GM21529 (cell line): ENCODE results near the gene TNNC1.

Experiments used
- ATAC-seq: cut with Tn5 transposase; IDR thresholded peaks from one replicate; pipeline ENCODE4 v1.9.1; 2021; ENCODE audit not compliant: unreplicated experiment

TNNC1 gene

DNA sequence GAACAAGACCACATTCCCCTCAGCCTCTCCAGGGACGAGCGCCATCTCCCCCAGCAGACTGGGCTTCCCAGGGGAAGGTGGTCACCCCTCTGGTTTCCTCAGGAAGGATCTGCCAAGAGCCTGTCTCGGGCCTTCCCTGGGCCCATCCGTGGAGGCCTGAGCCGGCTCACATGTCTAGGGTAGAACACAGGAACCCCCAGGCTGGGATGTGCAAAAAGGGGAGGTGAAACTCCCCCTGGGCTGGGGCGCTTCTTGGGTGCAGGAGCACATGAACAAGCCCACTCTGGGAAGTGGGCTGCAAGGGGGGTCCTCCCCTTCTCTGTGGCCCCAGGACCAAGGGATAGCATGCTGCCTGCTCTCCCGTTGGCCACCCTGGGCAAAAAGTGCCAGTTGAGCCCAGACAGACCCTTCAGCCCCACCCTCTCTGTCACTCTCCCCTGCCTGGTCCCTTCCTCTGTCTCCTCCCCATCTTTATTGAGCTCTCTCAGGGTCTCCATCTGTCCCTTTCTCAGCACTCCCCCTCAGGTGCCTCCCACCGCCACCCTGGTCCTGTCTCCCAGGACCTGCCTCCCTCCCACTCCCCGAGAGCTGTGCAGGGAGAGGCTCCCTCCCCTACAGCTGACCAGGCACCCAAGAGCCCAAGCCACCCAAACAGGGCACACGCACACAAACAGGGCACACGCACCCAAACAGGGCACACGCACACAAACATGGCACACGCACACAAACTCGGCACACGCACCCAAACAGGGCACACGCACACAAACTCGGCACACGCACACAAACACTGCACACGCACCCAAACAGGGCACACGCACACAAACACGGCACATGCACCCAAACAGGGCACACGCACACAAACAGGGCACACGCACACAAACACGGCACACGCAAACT, 9.8 kb downstream of the TNNC1 start:
- no peak for ATAC-seq

DNA sequence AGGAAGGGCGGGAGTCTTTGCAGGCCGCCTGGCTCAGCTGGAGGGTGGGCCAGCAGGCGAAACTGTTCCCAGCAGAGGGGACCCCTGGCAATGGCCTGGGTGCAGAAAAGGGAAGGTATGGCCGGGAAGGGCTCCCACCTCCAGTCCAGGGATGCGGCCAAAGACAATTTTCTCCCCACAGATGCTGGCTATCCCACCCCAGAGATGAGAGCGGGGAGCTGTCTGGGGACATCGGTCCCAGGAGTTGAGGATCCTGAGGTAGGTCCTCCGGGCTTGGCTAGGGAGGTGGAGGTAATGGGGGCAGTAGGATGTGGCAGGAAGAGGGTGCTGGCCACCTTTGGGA, 10.6 kb downstream of the TNNC1 start:
- ATAC-seq, result no peak

DNA sequence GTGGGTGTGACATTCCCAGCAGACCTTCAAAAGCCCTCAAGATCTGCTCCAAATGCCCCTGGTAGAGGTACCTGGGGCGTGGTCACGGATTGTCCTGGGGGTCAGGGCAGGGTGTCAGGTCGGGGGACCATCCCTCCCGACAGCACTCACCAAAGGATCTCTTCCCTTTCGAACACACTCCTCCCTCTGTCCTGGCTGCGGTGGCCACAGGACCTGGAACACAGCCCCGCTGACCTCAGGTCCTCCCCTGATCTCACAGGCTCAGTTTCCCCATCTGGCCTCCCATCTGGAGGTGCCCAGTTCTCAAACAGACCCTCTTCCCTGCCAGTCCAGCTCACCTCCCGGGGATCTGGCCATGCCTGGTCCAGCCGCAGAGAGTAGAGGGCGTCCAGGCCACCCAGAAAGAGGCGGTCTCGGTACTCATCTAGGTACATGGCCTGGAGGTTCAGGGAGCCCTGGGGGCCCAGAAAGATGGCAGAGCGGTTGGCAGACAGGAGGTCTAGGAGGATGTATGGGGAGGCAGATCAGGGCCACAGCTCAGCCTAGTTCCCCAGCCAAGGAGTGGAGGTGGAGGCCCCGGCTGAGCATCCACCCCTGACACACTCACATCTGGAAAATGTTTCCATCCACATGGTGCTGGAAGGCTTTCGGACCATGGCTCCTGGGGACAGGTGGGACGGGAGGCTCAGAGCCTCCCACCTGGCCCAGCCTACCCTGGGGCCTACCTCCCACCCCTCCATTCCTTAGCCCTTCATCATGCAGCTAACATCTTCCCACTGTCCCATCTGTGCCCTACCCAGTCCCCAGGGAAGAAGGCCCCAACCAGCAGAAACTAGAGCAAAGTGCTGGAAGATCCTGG, 11.2 kb downstream of the TNNC1 start:
- ATAC-seq, result no peak

DNA sequence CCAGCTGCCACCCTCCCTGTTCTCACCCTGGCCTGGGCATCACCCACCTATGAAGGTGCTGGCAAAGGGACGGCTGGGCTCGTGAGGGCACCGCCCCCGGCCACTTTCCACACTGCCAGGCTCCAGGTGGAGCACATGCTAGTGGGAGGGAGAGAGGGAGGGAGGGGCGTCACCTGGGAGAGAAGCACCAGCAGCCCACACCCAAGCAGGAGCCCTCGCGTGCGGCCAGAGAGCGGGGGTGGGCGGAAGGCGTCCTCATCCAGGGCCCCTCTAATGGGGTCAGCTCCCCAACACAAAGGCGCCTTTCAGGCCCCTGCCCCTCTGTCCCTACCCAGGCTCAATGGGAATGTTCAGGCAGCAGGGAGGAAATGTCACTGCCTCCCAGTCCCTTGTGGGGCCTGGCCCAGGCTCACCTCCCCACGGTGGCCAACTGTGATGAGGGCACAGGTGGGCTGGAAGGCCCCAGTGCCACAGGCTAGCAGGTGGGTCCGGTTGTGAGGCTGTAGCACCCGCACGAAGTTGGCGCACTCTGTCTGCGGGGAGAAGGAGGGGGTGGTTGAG, 12.0 kb downstream of the TNNC1 start:
- no peak for ATAC-seq

DNA sequence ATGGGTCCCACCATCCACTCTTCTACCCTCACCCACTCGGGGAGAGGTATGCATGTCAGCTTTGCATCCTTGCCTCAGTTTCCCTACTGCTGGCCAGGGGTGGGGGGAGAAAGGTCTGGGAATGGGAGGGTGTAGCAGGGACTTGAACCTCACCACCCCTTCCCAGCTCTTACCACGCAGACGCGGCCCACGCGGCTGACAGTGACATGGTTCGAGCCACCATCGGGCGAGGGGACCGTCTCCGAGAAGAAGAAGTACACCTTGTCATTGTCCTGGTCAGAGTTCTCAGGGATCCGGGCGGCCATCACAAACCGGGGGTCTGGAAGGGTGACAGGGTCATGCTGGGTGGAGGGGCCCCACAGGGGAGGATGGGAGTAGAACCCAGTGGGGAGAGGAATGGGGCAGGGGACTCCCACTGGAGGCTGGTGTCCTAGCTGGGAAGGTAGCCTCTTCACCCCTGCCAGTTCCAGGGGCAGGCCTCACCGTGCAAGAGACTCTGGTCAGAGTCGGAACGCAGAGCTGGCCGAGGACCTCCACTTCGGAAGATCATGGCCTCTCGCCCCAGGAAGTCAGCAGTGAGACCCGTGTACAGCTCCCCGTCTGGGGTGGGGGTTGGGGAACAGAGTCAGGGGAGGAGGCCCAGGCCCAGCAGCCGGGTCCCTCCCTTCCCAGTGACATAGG, 12.6 kb downstream of the TNNC1 start:
- no peak for ATAC-seq

DNA sequence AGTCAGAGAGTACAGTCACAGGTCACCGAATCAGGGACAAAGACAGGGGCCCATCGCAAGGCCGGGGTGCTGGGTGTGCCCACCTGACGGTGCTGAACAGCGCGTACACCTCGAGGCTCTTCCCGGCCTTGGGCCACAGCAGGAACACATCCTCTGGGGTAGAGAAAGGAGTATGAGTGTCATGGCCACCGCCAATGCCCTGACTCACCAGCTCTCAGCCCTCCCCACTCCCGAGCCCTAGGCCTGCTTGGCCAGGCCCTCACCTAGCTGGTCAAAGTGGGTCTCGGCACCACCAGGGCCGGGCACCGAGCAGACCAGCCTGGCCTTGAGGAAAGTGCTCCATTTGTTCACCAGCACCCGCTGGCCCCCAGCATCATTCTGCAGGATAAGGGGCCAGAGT, 13.2 kb downstream of the TNNC1 start:
- ATAC-seq, result no peak

DNA sequence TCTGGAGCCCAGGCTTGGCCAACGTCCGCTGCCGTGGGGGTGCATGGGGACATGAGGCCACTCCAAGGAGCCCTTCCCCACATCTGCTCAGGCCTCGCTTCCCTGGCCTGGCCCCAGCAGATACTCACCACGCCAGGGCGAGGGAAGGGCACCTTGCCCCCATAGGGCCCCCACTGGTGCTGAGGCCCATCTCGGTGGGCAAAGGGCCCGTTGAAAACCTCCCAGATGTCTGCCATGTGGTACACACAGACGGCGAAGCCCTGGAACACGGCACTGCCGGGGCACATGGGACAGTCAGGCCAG, 13.6 kb downstream of the TNNC1 start:
- no peak for ATAC-seq

DNA sequence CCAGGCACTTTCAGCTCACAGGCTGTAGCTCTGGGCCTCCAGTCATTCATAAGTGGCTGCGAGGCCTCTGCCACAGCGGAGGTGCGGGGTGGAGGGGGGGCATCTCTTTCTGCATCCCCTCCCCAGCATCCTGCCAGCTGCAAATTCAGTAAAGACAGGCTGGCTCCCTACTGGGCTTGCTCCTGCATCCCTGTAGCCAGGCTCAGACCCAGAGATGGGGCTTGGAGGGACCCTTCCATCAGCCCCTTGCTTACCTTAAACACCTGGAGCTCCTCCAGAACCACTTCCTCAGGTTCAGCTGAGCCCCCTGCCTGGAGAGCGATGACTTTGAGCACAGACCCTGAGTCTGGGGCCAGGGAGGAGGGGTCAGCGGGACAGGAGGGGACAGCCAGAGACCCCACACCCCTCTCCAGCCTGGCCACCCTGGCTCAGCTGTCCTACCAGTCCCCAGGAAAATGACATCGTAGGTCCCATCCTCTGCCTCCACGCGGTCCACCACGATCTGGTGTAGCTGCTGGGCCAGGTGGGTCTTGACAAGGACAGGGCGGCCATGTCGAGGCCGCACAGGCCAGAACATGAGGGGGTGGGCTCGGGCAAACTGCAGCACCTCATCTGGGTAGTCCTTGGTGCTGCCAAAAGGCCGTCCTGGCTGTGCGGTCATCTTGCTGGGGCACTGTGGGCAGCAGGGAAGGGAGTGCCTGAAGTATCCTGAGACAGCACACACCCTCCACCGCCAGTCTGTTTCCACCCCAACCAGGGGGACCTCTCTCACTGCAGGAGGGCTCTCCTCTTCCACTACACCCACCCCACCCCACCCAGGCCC, 14.2 kb downstream of the TNNC1 start:
- ATAC-seq, result no peak

DNA sequence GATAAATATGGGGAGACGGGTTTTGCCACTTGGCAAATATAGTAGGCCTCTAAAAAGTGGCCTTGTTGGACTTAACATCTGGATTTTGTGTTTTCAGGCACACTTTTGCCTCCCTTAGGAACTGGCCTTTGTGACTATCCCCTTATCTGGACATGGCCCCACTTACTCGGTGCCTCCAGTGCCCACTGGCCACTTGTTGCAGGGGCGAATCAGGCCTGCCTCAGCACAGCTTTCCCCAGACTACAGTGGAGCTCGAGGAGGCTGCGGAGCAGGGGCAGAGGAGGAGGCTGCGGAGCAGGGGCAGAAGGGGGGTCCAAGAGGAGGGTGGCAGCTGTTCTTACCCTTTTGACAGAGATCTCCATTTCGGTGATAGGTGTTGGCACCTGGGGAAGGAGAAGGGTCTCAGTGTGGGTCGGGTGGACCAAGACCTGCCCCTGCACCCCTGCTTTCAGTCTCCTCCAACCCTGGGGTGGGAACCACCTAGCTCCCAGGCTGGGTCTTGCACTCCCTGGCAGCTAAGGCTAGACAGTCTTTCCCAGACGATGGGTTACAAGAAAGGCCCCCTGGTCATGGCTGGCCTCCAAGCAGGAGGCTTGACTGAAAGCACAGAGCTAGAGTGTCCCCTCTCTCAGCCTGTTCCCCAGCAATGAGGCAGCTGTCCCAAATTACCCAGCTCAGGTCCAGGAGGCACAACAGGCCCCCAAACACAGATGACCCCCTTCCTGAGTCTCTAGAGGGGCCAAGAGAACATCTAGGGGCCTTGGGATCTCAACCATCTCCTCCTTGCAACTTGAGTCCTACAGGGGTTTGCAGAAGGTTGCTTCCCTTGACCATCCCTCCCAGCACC, 15.0 kb downstream of the TNNC1 start:
- no peak for ATAC-seq

DNA sequence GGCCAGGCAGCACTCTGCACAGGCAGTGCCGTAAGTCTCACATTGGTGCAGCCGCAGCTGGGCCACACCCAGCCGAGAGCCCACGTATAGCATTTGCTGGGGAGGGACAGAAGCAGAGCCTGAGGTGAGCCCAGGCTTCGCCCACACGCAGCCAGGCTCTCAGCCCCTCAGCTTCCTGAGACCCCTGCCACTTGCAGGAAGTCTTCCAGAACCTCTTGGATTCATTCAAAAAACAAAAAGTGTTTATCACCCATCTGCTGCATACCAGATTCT, 15.8 kb downstream of the TNNC1 start:
- ATAC-seq, result no peak

DNA sequence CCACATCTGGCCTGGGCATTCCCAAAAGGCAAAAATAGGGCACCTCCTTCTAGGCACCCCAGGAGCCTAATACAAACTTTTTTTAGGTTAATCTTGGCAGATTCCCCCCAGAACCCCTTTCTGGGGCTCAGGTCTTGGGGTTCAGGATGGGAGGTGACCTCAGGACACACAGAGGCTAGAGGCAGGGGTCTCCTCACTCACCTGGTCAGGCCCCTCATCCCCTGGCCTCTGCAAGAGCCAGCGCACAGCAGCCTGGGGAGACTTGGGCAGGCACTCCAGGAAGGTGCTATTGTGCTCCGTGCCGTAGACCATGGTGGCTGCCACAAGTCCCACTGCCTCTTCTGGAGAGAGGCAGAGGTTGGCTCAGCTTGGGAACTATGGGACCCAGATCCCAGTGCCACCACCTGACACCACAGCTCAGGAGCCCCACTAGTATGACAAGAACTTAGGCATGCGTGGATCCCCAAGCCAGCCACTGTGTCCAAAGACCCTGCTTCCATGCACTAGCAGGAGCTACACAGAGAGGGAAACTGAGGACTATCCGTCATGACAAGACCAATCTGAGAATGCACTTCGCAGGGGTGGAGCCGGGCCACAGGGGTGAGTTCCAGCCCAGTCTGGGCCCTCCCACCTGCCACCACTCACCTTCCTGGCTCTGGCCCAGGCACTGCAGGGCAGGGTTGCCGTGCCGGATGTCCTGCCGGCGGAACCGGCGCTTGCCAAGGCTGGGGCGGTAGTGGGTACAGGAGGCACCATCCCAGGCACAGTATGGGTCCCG, 16.3 kb downstream of the TNNC1 start:
- ATAC-seq, result no peak

DNA sequence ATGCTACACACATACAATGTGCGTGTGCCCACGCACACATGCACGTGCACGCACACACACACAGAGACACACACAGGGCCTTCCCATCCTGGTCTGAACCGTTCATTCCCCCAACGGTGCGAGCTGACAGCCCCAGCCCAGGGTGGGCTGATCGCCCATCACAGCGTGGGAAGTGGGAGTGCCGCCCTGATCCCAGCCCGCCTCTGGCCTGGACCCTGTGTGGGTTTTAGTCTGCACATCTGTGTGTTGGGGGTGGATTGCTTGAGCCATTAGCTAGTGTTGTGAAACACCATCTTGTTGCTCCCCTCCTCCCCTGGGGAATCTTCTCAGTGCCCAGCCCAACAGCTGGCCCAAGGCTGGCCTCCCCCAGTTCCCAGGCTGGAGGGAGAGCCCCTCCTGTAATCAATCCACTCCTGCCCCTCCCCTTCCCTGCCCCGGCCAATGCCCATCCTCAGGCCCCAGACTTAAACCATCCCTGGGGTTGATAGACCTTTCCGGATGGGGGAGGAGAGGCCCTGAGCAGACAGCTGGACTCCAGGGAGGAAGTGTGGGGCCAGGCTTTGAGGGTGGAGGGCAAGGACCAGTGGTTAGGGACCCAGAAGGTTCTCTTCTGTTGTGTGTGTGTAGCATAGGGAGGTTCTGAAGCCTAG, 17.2 kb downstream of the TNNC1 start:
- no peak for ATAC-seq

DNA sequence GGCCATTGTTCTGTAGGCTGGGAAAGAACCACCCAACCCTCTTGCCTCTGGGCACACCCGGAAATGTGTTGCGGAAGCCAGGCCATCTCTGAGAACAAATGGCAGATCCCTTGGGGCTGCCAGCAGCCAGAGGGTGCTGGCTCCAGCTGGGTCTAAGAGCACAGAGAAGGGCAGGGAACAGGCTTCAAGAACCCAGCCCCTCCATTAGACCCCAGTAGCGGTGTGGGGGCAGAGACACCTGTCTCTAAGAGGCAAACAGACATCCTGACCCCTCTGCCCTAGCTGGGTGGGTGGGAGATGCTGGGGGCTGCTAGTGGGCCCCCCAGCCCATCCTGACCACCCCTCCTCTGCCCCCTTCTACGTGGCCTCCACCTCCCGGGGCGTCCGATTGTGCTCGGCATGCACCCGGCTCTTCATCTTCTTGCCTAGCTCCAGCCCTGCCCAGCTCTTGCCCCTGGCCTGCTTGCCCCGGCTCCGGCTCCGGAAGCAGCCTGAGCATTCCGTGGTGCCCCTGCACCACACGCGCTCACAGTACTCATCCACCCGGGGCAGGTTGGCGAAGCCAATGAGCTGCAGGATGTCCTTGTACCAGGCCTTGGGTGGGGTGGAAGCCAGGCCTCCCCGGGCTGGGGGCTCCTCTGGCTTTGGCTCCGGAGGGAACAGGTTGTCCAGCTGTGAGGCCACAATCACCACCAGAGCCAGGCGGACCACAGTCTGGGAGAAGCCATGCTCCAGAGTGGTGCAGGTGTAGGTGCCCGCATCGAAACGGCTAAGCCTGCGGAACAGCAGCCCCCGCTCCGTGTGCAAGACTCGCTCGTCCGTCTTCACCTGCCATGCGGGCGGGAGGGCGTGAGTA, 18.4 kb downstream of the TNNC1 start:
- no peak for ATAC-seq

DNA sequence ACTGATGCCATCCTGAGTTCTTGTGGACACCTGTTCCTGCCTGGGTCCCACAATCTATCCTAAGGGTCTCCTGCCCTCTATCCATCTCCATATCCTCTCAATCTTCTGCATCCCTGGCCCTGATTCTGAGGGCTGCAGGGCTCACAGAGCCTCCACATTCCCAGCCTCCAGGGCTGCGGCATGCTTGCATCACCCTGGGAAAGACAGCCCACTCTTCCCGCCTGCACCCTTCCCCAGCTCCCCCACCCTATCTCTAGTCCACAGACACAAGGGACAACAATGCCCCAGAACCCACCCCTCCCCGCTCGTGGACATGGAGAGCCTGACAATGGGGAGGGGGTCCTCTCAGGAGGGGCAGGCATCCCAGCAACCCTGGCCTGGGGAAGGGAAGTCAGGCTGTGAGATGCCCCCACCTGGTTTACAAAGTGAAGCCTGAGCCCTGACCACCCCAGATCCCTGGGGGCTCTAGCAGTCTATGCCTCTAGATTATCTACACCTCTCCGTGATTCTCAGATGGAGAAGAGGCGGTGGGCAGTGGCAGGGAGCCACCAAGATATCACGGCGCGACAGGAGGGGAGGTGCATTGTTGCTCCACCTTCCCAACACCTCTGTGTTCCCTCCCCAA, 19.2 kb downstream of the TNNC1 start:
- ATAC-seq, result no peak

DNA sequence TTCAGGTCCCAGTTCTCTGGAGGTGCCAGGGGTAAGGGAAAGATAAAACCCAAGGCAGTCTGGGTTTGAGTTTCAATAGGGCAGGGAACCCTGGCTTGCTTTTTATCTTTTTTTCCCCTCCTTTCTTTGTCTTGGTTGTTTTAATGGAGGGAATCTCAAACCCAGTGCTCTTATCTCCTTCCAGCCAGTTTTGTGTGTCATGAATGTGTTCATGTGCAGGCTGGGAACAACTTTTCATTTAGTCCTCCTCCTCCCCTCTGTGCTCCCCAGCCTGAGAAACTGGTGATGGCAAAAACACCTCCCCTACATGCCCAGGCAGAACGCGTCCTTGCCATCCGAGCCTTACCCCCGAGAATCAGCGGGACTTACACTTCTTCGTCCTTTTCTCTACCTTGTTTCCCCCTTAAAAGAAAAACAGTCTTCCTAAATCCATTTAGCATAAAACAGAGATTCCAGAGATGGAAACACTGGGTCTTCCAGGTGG, 19.8 kb downstream of the TNNC1 start:
- no peak for ATAC-seq

DNA sequence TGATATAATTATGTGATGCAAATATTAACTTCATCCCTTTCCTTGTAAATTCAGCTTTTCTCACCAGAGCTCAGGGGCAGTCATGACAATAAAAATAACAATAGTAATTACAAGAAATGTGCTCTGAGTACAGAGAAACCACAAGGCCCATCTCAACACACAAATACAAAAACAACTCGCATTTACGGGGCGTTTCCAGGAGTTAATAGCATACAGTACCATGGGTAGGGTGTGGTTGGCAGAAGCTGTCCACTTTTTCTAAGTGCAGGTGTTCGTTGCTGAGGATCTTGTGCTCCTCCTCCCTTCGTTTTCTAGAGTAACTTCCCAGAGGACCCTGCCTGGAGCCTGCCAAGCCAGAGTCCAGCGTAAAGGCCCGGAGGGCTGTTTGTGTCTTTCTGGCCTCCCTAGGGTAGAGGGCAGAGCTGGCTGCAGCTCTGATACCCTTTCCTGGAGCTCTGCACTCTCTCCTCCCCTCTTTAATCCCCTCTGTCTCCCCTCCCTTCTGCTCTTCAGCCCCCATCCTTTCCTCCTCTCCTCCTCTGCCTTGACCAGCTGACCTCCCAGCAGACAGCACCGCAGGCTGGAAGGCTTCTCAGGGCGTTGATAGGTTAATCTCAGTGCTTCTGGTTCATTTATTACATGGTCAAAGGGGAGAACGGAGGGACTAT, 20.4 kb downstream of the TNNC1 start:
- ATAC-seq, result no peak

DNA sequence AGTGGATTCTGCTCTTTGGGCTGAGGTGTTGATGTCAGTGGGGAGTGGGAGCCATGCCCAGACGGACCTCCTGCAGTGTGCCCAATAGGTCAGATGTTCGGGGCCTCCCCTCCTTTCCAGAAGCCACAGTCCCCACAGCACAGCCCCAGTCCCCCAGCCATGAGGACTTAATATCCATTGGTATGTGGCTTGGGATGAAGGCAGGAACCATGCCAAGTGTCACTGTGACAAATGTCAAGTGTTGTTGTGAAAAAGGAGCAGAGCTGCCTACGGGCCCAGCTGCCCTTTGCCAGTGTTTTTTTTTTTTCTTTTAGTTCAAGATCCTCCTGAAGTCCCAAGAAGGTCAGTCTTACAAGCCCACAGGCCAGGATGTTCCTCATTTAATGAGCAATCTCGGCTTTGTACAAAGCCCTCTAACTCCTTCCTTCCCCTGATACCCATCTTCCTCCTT, 21.1 kb downstream of the TNNC1 start:
- ATAC-seq, result no peak
